ENCODE measurements around the gene COL9A3. TPM values are rescaled to one million over a fixed set of nuclear protein-coding genes. Genes with fewer than 3 reads are reported as not detected.
A peak's percentile ranks its signal among the peaks of the same experiment; 100 is the strongest.

Gene COL9A3
- total RNA-seq, 5 donors from 2014 or later (not counting 1 experiment from before 2014, with no cell fraction given) = 0.51 to 2.1 (median 0.75) TPM; not detected in 1

GRCh38 chr20:62831854-62832211 is 15.0 kb downstream of the COL9A3 start:
- no peak for ATAC-seq (replicated peaks in 1 of 4)
- Mint-ChIP-seq H3K9me3 (no peaks in the 10 kb centered on the region), H3K4me1 (peaks cover 0 to 14% (median 0%) of the 10 kb centered on the region in 3 donors), H3K4me3 (no peak overlapping the region), H3K36me3 (no peaks in the 10 kb centered on the region), H3K27ac (no peak overlapping the region), H3K27me3 (no peaks in the 10 kb centered on the region)
- H3K36me3 ChIP-seq (ENCODE audit: control insufficient read depth in 2 of 2, extremely low read depth in 1 of 2, insufficient read depth in 1 of 2, low read length in 1 of 2) = no peaks in the 10 kb centered on the region
- POLR2A ChIA-PET = no interaction called here
- no peak overlapping the region for H3K4me3 ChIP-seq (ENCODE audit: control insufficient read depth in 1 of 2, extremely low read depth in 1 of 2, low read length in 1 of 2)
- H3K9me3 ChIP-seq = no peaks in the 10 kb centered on the region
- 83% methylated on average over 5 of the region's 10 CpGs for WGBS (ENCODE audit: insufficient coverage)
- peaks cover 0 to 14% of the 10 kb centered on the region in 2 experiments for H3K4me1 ChIP-seq (ENCODE audit: control insufficient read depth in 1 of 2, extremely low read depth in 1 of 2, insufficient read depth in 2 of 2, low read length in 2 of 2)
- peaks cover 0 to 28% of the 10 kb centered on the region in 2 experiments for H3K27me3 ChIP-seq (replicated peaks in 1 of 2; ENCODE audit: control insufficient read depth in 2 of 2, extremely low read depth in 1 of 2, insufficient read depth in 2 of 2, low read length in 1 of 2)
- H3K27ac ChIP-seq (ENCODE audit: low read length) = no peak overlapping the region
- DNase-seq = no peak
- CTCF ChIA-PET = no interaction called here

GRCh38 chr20:62832212-62832922 is 15.5 kb downstream of the COL9A3 start:
- DNase-seq = peak in 11 of 35 experiments; percentile 6 to 58 (median 29)
- Mint-ChIP-seq H3K9me3 (no peaks in the 10 kb centered on the region), H3K4me1 (peaks cover 0 to 14% (median 0%) of the 10 kb centered on the region in 3 donors), H3K36me3 (no peaks in the 10 kb centered on the region), H3K27ac (no peak overlapping the region), H3K4me3 (no peak overlapping the region), H3K27me3 (no peaks in the 10 kb centered on the region)
- H3K36me3 ChIP-seq (ENCODE audit: control insufficient read depth in 2 of 2, extremely low read depth in 1 of 2, insufficient read depth in 1 of 2, low read length in 1 of 2) = no peaks in the 10 kb centered on the region
- H3K9me3 ChIP-seq = no peaks in the 10 kb centered on the region
- POLR2A ChIA-PET = no interaction called here
- H3K4me1 ChIP-seq (ENCODE audit: control insufficient read depth in 1 of 2, extremely low read depth in 1 of 2, insufficient read depth in 2 of 2, low read length in 2 of 2) = peaks cover 0 to 14% of the 10 kb centered on the region in 2 experiments
- no peak overlapping the region for H3K27ac ChIP-seq (ENCODE audit: low read length)
- peaks cover 0 to 33% of the 10 kb centered on the region in 2 experiments for H3K27me3 ChIP-seq (replicated peaks in 1 of 2; ENCODE audit: control insufficient read depth in 2 of 2, extremely low read depth in 1 of 2, insufficient read depth in 2 of 2, low read length in 1 of 2)
- WGBS (ENCODE audit: insufficient coverage) = 62% methylated on average over 20 of the region's 22 CpGs
- ATAC-seq (replicated peaks in 1 of 4) = peak in 3 of 4 experiments; percentile 45 to 66 (median 62)
- H3K4me3 ChIP-seq (ENCODE audit: control insufficient read depth in 1 of 2, extremely low read depth in 1 of 2, low read length in 1 of 2) = no peak overlapping the region
- CTCF ChIA-PET = no interaction called here

GRCh38 chr20:62832951-62833391 is 16.1 kb downstream of the COL9A3 start:
- Histone ChIP-seq H3K4me3 (ENCODE audit: control insufficient read depth in 1 of 2, extremely low read depth in 1 of 2, low read length in 1 of 2) (no peak overlapping the region), H3K27me3 (replicated peaks in 1 of 2; ENCODE audit: control insufficient read depth in 2 of 2, extremely low read depth in 1 of 2, insufficient read depth in 2 of 2, low read length in 1 of 2) (peaks cover 0 to 37% of the 10 kb centered on the region in 2 experiments), H3K9me3 (no peaks in the 10 kb centered on the region), H3K4me1 (ENCODE audit: control insufficient read depth in 1 of 2, extremely low read depth in 1 of 2, insufficient read depth in 2 of 2, low read length in 2 of 2) (peaks cover 0 to 14% of the 10 kb centered on the region in 2 experiments), H3K27ac (ENCODE audit: low read length) (no peak overlapping the region), H3K36me3 (ENCODE audit: control insufficient read depth in 2 of 2, extremely low read depth in 1 of 2, insufficient read depth in 1 of 2, low read length in 1 of 2) (no peaks in the 10 kb centered on the region)
- Mint-ChIP-seq H3K27me3 (no peaks in the 10 kb centered on the region), H3K4me3 (no peak overlapping the region), H3K36me3 (no peaks in the 10 kb centered on the region), H3K9me3 (no peaks in the 10 kb centered on the region), H3K4me1 (peaks cover 0 to 14% (median 0%) of the 10 kb centered on the region in 3 donors), H3K27ac (no peak overlapping the region)
- ChIA-PET POLR2A (no interaction called here), CTCF (no interaction called here)
- 84% methylated on average over 11 of the region's 14 CpGs for WGBS (ENCODE audit: insufficient coverage)
- ATAC-seq (replicated peaks in 1 of 4) = no peak
- DNase-seq = no peak

DNA sequence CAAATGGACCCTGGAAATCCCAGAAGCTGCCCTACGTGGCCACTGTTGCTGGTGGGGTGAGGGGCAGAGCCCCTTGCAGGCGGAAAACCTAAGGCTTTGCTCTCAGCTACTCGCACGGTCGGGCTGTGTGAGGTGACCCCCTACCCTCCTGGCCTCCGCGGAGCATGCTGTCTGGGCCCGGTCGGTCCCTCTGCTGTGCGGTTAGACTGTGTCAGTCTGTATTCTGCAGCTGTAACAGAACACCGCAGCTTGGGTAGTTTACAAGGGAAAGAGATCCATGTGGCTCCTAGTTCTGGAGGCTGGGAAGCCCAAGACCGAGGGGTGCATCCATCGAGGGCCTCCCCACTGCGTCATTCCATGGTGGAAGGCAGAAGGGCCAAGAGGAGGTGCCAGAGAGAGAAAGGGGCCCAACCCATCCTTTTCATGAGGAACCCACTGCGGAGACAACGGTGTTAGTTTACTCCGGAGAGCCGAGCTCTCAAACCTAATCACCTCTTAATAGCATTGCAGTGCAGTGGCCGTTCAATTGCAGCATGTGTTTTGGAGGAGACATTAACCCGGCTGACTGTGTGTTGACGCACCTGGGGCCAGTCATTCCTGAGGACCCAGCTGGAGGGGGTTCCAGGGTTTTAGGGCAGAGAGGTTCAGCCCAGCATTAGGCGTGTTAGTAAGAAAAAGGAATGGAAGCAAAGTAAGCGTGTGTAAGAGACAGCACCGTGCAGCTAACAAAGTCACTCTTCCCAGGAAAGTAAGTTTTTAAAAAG is 18.3 kb downstream of the COL9A3 start:
- peaks cover 0 to 14% (median 0%) of the 10 kb centered on the region in 3 donors for H3K4me1 Mint-ChIP-seq
- no peak overlapping the region for H3K27ac ChIP-seq (ENCODE audit: low read length)
- no peaks in the 10 kb centered on the region for H3K9me3 Mint-ChIP-seq

DNA sequence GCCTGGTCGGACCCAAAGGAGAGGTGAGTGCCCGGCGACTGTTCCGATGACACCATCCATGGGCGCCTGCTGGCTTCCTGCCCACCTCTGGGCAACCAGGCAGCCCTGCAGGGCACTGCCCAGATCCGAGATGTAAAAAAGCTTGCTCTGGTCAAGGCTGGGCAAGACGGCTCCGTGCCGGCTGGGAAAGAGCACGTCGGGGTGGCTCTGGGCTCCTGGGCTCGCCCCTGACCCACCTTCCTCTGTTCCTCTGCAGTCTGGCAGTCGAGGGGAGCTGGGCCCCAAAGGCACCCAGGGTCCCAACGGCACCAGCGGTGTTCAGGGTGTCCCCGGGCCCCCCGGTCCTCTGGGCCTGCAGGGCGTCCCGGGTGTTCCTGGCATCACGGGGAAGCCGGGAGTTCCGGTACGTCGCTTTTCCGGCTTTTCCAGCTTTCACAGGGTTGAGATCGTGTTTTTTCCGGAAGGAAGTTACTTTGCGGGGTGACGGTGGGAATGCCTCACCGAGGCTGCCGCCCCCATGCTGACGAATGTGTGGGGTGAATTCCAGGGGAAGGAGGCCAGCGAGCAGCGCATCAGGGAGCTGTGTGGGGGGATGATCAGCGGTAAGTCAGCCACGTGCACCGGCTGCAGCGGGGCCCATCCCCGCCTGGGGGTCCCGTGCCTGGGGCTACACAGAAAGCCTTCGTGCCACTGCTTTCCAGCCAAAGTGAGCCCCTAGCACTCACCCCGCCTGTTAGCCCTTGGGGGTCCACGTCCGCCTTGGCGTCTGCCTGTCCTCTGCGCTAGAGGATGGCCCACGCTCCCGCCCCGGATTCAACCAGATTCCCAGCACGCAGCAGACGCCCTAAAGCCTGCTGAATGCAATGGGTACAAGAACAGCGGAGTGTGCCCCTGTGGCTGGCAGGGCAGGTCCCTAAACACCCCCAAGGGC is 19.3 kb downstream of the COL9A3 start:
- no peak overlapping the region for H3K4me3 Mint-ChIP-seq
- H3K36me3 Mint-ChIP-seq = peaks cover 2% of the 10 kb centered on the region
- POLR2A ChIA-PET = no interaction called here
- H3K27me3 ChIP-seq (replicated peaks in 1 of 2; ENCODE audit: control insufficient read depth in 2 of 2, extremely low read depth in 1 of 2, insufficient read depth in 2 of 2, low read length in 1 of 2) = peaks cover 0 to 38% of the 10 kb centered on the region in 2 experiments
- no peak overlapping the region for H3K27ac ChIP-seq (ENCODE audit: low read length)
- H3K9me3 Mint-ChIP-seq = no peaks in the 10 kb centered on the region
- CTCF ChIA-PET = no interaction called here
- H3K36me3 ChIP-seq (ENCODE audit: control insufficient read depth in 2 of 2, extremely low read depth in 1 of 2, insufficient read depth in 1 of 2, low read length in 1 of 2) = no peaks in the 10 kb centered on the region
- DNase-seq (peak in 1 of 35 experiments; percentile 19), ATAC-seq (replicated peaks in 1 of 4) (no peak)
- H3K9me3 ChIP-seq = no peaks in the 10 kb centered on the region
- peaks cover 0 to 14% of the 10 kb centered on the region in 2 experiments for H3K4me1 ChIP-seq (ENCODE audit: control insufficient read depth in 1 of 2, extremely low read depth in 1 of 2, insufficient read depth in 2 of 2, low read length in 2 of 2)
- peaks cover 0 to 14% (median 0%) of the 10 kb centered on the region in 3 donors for H3K4me1 Mint-ChIP-seq
- 76% methylated on average over 45 of the region's 52 CpGs for WGBS (ENCODE audit: insufficient coverage)
- no peaks in the 10 kb centered on the region for H3K27me3 Mint-ChIP-seq
- H3K4me3 ChIP-seq (ENCODE audit: control insufficient read depth in 1 of 2, extremely low read depth in 1 of 2, low read length in 1 of 2) = no peak overlapping the region
- no peak overlapping the region for H3K27ac Mint-ChIP-seq

More for the DNA sequence above, 18.3 kb downstream of the COL9A3 start:
- ATAC-seq (replicated peaks in 1 of 4) (no peak), DNase-seq (no peak)
- peaks cover 0 to 41% of the 10 kb centered on the region in 2 experiments for H3K27me3 ChIP-seq (replicated peaks in 1 of 2; ENCODE audit: control insufficient read depth in 2 of 2, extremely low read depth in 1 of 2, insufficient read depth in 2 of 2, low read length in 1 of 2)
- H3K4me1 ChIP-seq (ENCODE audit: control insufficient read depth in 1 of 2, extremely low read depth in 1 of 2, insufficient read depth in 2 of 2, low read length in 2 of 2) = peaks cover 0 to 14% of the 10 kb centered on the region in 2 experiments
- no peak overlapping the region for H3K4me3 ChIP-seq (ENCODE audit: control insufficient read depth in 1 of 2, extremely low read depth in 1 of 2, low read length in 1 of 2)
- no peaks in the 10 kb centered on the region for H3K9me3 ChIP-seq
- H3K4me3 Mint-ChIP-seq = no peak overlapping the region
- no peaks in the 10 kb centered on the region for H3K27me3 Mint-ChIP-seq
- H3K36me3 Mint-ChIP-seq = no peaks in the 10 kb centered on the region
- no peak overlapping the region for H3K27ac Mint-ChIP-seq
- ChIA-PET POLR2A (no interaction called here), CTCF (no interaction called here)
- 87% methylated on average over 17 of the region's 24 CpGs for WGBS (ENCODE audit: insufficient coverage)
- H3K36me3 ChIP-seq (ENCODE audit: control insufficient read depth in 2 of 2, extremely low read depth in 1 of 2, insufficient read depth in 1 of 2, low read length in 1 of 2) = no peaks in the 10 kb centered on the region

DNA sequence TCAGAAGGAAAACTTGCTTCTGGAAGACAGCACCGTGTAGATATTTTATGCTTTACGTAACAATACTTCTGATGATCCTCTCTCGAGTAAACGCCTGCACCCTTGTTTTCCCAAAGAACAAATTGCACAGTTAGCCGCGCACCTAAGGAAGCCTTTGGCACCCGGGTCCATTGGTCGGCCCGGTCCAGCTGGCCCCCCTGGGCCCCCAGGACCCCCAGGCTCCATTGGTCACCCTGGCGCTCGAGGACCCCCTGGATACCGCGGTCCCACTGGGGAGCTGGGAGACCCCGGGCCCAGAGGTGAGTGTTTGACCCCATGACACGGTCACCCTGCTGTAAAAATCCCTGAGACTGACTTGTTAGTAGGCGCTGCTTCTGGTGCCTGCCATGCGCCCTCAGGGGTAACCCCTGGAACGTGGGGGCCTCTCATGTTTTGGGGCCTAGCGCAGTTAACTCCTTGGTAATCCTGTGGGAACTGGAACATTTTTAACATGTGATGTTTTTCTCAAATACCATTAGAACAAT is 20.2 kb downstream of the COL9A3 start:
- no peak overlapping the region for H3K27ac ChIP-seq (ENCODE audit: low read length)
- ChIA-PET POLR2A (no interaction called here), CTCF (no interaction called here)
- H3K27me3 Mint-ChIP-seq = no peaks in the 10 kb centered on the region
- H3K4me1 Mint-ChIP-seq = peaks cover 0 to 9% (median 0%) of the 10 kb centered on the region in 3 donors
- no peak for ATAC-seq (replicated peaks in 1 of 4)
- 89% methylated on average over 17 of the region's 19 CpGs for WGBS (ENCODE audit: insufficient coverage)
- H3K36me3 Mint-ChIP-seq = peaks cover 4% of the 10 kb centered on the region
- no peaks in the 10 kb centered on the region for H3K9me3 Mint-ChIP-seq
- H3K4me3 Mint-ChIP-seq = no peak overlapping the region
- DNase-seq = no peak
- H3K4me3 ChIP-seq (ENCODE audit: control insufficient read depth in 1 of 2, extremely low read depth in 1 of 2, low read length in 1 of 2) = no peak overlapping the region
- peaks cover 0 to 37% of the 10 kb centered on the region in 2 experiments for H3K27me3 ChIP-seq (replicated peaks in 1 of 2; ENCODE audit: control insufficient read depth in 2 of 2, extremely low read depth in 1 of 2, insufficient read depth in 2 of 2, low read length in 1 of 2)
- H3K9me3 ChIP-seq = no peaks in the 10 kb centered on the region
- peaks cover 0 to 11% of the 10 kb centered on the region in 2 experiments for H3K4me1 ChIP-seq (ENCODE audit: control insufficient read depth in 1 of 2, extremely low read depth in 1 of 2, insufficient read depth in 2 of 2, low read length in 2 of 2)
- H3K36me3 ChIP-seq (ENCODE audit: control insufficient read depth in 2 of 2, extremely low read depth in 1 of 2, insufficient read depth in 1 of 2, low read length in 1 of 2) = no peaks in the 10 kb centered on the region
- H3K27ac Mint-ChIP-seq = no peak overlapping the region
